DMS 273 treated with DMSO at 0.1 percent for 48 hours (cell line): ENCODE measurements around the gene ADAMTS4.

ENCODE experiments used
- DNase-seq: peaks from one replicate; lab custom pipeline; 2025; lab: John Stamatoyannopoulos, UW

Gene ADAMTS4

GRCh38 chr1:161153176-161153575 lies 45.7 kb downstream of the ADAMTS4 start:
- DNase-seq, result no peak

GRCh38 chr1:161145832-161146231 lies 53.0 kb downstream of the ADAMTS4 start:
- DNase-seq, result no peak

GRCh38 chr1:161140755-161141400 lies 58.0 kb downstream of the ADAMTS4 start:
- no peak for DNase-seq

GRCh38 chr1:161139766-161140165 lies 59.1 kb downstream of the ADAMTS4 start:
- DNase-seq, result no peak

GRCh38 chr1:161138431-161138830 lies 60.4 kb downstream of the ADAMTS4 start:
- no peak for DNase-seq

GRCh38 chr1:161137881-161138280 lies 61.0 kb downstream of the ADAMTS4 start:
- DNase-seq, result no peak
